GM19099 (cell line): Measurements from ENCODE around the gene DGLUCY.

Source experiments
- POLR2A ChIP-seq: IDR thresholded peaks from 3 replicates; pipeline ENCODE4 v1.6.1; 2011; ENCODE audit warnings: low read depth; ENCODE audit not compliant: insufficient read length; ENCODE audit errors: extremely low read depth

DGLUCY gene

DNA sequence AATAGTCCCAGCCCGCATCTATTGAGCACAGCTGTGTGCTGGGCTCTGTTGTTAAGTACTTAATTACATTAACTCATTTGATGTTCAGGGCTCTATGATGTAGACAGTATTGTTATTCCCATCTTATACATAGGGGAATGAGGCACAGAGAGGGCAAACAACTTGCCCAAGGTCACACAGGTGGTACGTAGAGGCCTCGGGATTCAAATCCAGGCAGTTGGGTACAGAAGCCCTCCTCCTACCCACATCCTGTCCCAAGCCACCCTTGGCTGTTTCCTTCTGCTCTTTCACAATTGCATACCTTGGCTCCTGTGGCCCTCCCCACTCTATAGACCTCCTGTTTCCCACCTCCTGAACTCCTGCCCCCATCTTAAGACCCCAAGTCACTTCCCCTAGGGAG, 140.6 kb downstream of the DGLUCY start:
- no peak for TF ChIP-seq POLR2A

DNA sequence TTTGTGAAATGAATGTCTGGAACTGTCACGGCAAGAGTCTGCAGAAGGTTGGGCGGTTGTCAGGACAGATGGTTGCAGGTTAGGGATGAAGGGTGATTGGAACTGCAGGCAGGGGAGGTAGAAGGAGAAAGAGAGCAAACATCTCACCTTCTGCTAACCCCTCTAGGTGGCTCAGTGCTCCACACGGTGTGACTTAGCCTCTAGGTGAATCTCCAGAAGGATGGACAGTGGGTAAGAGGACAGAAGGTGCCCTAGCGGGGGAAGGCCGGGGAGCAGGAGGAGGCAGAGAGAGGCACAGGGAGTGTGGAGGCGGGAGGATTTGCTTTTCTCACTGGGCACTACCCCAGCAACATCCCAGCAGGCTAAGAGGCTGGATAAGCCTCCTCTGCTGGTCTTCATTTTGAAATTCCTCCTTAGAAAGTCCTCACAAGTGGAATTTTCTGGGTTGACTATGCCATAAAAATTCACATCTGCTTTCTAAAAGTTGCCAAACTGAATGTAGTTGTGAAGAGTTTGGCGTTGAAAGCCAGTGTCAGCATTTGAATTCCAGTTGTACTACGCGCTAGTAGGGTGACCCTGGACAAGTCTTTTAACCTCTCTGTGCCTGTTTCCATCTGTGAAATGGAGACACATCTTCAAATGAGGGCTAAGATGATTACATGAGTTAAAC, 141.3 kb downstream of the DGLUCY start:
- no peak for TF ChIP-seq POLR2A

DNA sequence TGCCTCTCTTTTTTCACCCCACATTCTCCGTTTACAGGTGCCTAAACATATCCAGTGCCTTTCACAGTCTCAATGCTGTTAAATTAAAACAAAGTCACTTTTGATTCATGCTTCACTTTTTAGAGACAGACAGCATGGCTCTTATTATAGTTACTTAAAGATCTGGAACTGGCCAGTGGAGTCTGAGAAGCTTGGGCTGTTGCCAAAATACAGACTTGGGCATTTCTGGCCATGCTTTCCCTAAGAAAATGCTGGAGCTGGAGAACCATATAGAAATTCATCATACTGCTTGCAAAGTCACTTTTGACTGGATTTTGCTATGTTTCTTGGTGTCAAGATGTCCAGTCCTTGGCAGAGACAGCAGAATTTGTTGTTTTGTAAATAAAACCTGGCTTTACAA, 142.8 kb downstream of the DGLUCY start:
- no peak for TF ChIP-seq POLR2A

DNA sequence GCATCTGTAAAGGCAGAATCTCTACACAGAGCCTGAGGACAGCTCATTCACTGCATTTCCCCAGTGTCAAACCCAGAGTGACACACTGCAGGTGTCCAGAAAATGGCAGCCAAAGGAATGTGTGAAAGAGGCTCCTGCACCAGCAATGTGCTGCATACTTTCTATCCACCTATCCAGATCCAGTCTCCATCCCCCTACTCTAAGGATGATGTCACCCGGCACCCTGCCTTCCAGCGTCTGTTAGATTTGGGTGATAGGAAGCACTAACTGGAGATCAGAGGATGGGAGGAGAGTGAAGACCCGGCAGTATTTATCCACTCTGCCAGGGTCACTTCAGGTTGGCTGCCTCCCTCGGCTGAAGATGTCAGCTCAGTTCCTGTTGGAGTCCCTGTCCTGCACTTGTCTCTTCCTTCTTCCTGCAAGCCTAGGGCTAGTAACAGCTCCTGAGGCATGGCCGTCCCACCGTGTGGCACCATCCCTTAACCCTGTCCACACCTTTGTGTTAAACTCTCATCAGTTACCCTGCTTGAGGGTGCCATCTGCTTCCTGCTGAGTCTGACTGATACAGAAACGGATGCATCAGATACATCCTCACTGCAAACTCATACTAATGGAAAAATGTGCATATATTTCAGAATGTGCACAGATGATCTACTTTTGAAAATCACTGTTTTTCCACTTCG, 143.6 kb downstream of the DGLUCY start:
- no peak for TF ChIP-seq POLR2A

DNA sequence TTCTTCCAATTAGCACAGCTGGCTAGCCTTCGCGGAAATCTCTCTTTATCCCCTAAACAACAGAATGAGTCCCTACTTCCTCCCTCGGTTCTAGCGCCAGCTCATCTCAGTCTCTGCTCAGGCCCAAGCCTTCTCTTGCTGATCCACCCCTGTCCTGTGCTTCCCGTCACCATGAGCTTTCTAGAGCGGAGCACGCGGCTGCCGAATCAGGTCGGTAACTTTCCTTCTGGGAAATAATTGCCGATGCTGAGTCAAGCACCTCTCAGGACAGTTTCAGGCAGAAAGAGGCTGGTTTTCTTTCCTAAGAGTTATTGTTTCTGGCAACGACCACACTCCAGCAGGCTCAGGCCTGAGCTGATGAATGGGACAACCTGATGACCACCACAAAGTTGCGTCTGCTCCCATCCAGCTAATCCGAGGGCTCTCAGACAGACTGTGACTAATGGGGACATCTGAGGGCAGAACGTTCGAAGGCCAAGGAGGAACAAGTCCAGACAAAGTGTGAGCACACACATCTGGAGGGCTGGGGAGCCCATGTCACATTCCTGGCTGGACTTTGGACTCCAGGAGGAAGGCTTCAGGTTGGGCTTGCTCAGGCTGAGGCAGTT, 144.2 kb downstream of the DGLUCY start:
- no peak for TF ChIP-seq POLR2A

DNA sequence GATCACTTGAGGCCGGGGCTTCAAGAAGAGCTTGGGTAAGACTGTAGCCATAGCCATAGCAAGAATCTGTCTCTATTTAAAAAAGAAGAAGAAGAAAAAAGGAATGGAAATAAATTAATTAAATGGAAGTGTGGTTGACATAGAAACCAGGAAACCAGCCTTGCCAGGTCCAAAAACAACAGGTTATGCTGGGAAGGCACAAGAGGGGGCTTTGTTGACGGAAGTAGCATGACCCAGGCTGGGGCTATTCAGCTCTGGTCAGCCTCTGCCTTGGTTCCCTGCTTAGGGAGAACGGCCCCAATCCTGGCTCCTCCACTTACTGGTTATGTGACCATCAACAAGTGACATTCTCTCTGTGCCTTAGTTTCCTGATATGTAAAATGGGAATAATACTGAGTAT, 145.0 kb downstream of the DGLUCY start:
- no peak for TF ChIP-seq POLR2A

DNA sequence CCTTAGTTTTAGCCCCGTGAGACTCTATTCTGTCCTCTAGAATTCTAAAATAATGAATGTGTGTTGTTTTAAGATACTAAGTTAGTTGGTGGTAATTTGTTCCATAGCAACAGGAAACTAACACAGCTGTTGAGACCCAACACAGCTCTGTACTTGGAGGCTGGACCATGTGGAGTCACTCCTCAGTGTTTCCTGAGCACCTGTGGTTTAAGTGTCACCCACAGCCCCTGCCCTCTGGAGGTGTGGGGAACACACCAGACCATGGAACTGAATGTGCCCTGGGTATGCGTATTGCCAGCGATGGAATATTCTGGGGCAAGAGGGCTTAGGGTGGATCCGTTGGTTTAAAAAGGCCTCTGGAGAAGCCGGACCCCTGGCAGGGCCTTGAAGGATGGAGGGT, 147.2 kb downstream of the DGLUCY start:
- no peak for TF ChIP-seq POLR2A

DNA sequence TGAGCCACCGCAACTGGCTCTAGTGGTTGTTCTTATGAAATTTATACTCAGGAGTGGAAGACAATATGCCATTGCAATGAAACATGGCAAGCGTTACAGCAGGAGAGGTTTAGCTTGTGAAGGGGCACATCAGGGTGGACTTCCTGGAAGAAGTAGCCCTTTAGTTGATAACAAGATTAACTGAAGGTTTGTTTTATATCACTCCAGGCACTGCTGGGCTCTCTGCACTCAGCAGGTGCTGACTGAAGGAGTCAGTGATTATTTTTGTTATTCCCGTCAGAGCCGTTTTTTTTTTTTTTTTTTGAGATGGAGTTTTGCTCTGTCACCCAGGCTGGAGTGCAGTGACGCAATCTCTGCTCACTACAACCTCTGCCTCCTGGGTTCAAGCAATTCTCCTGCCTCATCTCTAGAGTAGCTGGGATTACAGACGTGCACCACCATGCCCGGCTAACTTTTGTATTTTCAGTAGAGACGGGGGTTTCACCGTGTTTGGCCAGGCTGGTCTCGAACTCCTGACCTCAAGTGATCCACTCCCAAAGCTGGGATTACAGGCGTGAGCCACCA, 148.2 kb downstream of the DGLUCY start:
- no peak for TF ChIP-seq POLR2A

DNA sequence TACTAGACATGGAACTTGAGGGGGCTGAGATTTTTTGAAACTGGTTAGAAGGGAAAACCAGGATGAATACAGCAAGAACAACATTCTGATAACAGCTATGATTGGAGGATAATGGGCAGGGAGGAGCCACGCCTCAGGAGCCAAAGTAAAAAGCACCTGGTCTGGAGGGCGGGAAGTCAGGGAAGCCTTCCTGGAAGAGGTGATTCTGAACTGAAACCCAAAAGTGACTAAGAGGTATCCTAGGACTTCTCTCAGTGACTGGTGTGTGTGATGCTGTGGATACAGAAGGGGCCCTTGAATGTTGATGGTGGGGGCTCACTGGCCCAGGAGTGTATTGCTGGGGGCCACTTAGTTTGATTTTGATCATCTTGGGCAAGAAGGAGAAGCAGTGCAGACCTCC, 149.5 kb downstream of the DGLUCY start:
- TF ChIP-seq POLR2A = no peak

DNA sequence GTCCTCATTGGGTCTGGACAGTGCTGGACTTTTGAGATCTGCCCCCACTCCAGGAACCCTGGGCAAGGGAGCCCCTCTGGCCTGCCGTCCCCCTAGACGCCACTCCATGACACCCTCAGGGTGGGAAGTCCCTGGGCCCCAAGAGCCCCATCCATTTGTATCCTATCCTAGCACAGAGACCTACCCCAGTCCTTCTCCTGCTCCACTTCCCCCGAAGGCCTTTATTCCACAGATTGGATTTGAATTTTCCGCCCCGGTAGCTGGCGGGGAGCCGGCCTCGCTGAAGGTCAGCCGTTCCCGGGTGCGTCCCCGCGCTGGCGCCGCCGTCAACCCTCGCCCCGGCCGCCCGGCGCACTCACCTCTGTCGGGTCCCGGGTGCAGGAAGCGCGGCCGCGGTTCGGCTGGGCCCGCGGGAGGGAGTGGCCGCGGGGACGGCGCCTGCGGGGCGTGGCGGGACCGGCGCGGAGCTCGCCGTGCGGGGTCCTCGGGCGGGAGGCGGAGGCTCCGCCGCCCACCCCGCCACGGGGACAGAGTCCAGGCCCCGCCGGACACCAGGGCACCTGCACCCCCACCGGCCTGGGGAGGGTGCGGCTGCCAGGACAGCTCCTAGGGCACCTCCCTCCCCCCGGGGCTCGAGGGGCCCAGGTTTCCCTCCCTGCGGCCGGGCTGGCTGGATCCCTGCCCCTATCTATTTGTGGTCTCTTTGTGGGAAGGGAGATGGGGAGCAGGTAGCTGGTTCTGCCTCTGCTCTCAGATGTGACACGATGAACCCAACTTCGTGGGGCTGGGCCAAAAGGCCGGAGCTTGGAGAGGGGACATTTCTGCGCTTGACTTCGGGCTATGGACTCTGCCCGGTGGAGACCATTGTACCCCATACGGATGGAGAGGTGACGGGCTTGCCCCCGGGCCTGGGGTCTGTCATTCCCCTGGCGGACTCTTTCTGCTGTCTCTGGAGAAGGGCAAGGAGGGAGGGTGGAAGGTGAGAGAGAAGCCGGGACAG, 150.6 kb downstream of the DGLUCY start:
- TF ChIP-seq POLR2A = no peak

DNA sequence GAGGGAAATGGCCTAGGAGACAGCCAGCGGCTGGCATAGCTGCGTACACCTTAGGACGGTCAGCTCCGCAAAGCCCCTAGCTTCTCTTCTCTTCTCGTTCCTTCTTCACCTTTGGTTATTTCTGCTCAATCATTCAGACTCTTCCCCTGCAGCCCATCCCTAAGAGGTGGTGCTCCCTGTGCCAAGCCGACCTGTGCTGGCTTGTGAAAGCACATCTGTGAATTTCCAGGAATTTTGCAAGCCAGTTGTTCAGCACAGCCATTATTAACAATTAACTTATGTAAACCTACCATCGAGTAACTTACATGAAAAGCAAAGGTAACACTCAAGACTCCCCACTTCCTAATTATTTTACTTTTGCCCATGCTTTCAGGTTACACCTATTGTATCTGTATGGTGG, 151.5 kb downstream of the DGLUCY start:
- no peak for TF ChIP-seq POLR2A

DNA sequence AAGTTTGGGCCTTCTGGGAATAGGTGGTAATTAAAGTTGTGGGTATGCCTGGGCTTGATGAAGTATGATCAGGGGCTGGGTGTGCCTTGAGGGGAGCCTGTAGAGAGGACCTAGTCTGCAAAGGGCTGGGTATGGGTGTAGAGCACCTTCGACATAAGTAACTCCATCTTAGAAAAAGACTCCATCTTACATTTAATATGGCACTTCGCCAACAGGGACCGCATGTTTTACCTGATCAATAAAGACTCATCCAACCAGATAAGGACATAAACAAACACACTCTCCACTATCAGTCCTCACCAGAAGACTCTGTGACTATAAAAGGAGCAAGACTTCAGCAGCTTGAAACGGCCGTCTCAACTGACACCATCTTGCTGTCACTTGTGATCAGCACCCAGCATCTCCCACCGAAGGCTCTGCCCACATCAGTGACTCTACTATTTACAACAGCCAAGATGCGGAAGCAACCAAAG, 154.1 kb downstream of the DGLUCY start:
- TF ChIP-seq POLR2A = no peak

DNA sequence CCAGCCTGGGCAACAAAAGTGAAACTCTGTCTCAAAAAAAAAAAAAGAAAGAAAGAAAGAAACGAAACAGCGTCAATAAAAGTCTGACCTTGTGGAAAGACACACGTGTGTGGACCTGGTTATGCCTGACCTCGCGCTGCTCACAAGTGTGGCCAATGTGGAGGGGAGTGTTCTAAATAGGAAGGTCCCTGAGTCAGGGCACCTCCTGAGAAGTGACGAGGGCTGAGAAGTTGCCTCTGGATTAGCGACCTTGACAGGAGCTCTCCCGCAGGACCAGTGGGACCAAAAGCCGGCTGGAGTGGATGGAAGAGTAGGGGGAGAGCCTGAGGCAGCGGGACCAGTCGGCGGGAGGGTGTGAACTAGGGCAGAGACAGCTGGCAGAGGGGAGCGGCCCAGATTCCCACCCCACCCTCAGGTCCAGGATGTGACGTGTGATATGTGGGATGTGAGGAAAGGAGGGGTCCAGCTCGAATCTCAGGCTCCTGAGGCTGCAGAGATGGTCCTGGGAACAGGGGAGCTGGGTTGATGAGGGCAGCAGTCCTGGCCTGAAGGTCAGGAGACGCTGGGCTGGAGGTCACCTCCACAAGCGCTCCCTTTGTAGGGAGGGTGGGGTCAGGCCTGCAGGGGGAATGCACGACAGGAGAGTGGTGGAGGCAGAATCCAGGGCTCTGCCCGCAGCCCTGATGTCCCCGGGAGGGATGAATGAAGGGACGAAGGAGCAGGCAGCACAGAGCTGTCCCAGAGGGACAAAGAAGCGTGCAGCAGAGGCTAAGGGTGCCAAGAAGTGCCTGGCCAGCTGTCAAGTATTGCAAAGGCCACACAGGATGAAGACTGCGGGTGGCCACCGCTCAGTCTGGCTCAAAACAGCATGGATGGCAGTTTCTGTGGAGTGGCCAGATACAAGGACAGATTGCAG, 155.5 kb downstream of the DGLUCY start:
- TF ChIP-seq POLR2A = no peak

DNA sequence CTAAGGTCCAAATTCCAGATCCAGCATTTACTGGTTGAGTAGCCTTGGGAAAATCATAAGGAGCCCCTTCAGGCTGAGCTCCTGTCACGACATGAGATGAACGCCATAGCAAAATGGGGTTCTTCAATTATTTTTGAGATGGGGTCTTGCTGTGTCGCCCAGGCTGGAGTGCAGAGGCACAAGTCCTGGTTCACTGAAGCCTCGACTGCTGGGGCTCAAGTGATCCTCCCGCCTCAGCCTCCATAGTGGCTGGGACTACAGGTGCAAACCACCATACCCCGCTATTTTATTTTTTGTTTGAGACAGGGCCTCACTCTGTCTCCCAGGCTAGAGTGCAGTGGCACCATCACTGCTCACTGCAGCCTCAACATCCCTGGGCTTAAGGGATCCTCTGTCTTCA, 156.3 kb downstream of the DGLUCY start:
- TF ChIP-seq POLR2A = no peak
